ENCODE measurements around the gene PRKCZ.

Gene PRKCZ

GRCh38 chr1:2192031-2192995 is 142.1 kb downstream of the PRKCZ start:
- no peak for DNase-seq (ENCODE audit: low read depth in 1 of 2, low spot score in 1 of 2)

- no peak for DNase-seq (ENCODE audit: low read depth in 1 of 2, low spot score in 1 of 2)
These were observed 143.5 kb downstream of the PRKCZ start for GRCh38 chr1:2193514-2194281.

- DNase-seq (ENCODE audit: low read depth in 1 of 2, low spot score in 1 of 2): no peak
These were observed 144.2 kb downstream of the PRKCZ start, which contains the start of gene FAAP20 for GRCh38 chr1:2194319-2194897. FAAP20 (minus strand) TSS chr1:2194772; CDS start chr1:2194749, 23 bp downstream.

- peak; percentile 77 to 78 for DNase-seq (ENCODE audit: low read depth in 1 of 2, low spot score in 1 of 2)
These were observed 144.9 kb downstream of the PRKCZ start for GRCh38 chr1:2194898-2195673.

GRCh38 chr1:2195785-2196184 is 145.6 kb downstream of the PRKCZ start:
- DNase-seq (ENCODE audit: low read depth in 1 of 2, low spot score in 1 of 2): no peak

- no peak for DNase-seq (ENCODE audit: low read depth in 1 of 2, low spot score in 1 of 2)
These were observed 146.9 kb downstream of the PRKCZ start for GRCh38 chr1:2196901-2197638.

- no peak for DNase-seq (ENCODE audit: low read depth in 1 of 2, low spot score in 1 of 2)
These were observed 147.5 kb downstream of the PRKCZ start for GRCh38 chr1:2197707-2198165.

GRCh38 chr1:2198571-2198970 is 148.4 kb downstream of the PRKCZ start:
- no peak for DNase-seq (ENCODE audit: low read depth in 1 of 2, low spot score in 1 of 2)

- DNase-seq (ENCODE audit: low read depth in 1 of 2, low spot score in 1 of 2): peak; percentile 55 to 81
These were observed 149.0 kb downstream of the PRKCZ start for GRCh38 chr1:2199042-2199810.

- DNase-seq (ENCODE audit: low read depth in 1 of 2, low spot score in 1 of 2): no peak
These were observed 150.2 kb downstream of the PRKCZ start for GRCh38 chr1:2200308-2200943.

- no peak for DNase-seq (ENCODE audit: low read depth in 1 of 2, low spot score in 1 of 2)
These were observed 150.9 kb downstream of the PRKCZ start for GRCh38 chr1:2201062-2201461.

- no peak for DNase-seq (ENCODE audit: low read depth in 1 of 2, low spot score in 1 of 2)
These were observed 151.9 kb downstream of the PRKCZ start for GRCh38 chr1:2202008-2202575.

- DNase-seq (ENCODE audit: low read depth in 1 of 2, low spot score in 1 of 2): no peak
These were observed 152.8 kb downstream of the PRKCZ start for GRCh38 chr1:2202843-2203601.

- no peak for DNase-seq (ENCODE audit: low read depth in 1 of 2, low spot score in 1 of 2)
These were observed 153.6 kb downstream of the PRKCZ start for GRCh38 chr1:2203671-2204414.

GRCh38 chr1:2204415-2205190 is 154.4 kb downstream of the PRKCZ start:
- no peak for DNase-seq (ENCODE audit: low read depth in 1 of 2, low spot score in 1 of 2)

All from activated CD4-positive, alpha-beta T cell treated with anti-CD3 and anti-CD28 coated beads, Interleukin-2, amount 50 U/mL, for 24 hours (primary cell).